ENCODE results near the gene POLDIP2.

The POLDIP2 gene

DNA sequence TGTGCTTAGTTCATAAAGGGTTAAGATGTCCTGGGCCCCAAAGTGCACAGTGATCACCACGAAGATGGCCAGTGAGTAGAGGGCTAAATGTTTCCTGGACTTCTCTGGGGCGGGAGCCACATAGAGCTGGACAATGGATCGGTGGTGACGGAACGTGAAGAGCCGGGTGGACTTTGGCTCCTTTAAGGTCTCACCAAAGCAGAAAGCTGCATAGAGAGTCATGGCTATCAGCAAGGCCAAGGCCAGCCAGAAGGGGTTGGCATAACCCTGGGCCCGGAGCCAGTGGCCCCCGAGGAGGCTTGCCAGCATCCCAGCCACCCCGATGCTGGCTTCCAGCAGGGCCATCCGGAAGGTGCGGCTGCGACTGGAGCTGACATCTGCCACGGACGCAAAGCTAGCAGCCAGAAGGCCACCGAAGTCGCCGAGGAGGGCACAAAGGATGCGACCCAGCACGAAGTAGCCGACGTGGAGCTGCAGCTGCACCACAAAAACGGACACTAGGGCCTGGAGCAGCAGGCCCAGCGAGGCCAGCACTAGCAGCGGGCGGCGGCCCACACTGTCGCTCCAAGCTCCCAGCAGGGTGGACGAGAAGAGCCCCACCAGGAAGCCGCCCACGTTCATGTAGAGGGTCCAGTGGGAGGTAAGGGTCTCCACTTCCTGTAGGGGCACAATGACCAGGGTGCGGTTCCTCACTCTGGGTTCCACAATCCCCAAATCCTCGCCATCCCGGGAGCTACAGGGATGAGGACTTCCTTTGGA is 47.7 kb upstream of the POLDIP2 start:
- Histone ChIP-seq H3K27me3 (ENCODE audit: insufficient read depth, low read length, poor library complexity, severe bottlenecking) (no peaks in the 10 kb centered on the region), H3K9ac (ENCODE audit: low read depth, low read length, poor library complexity, severe bottlenecking) (no peak overlapping the region), H3K79me2 (ENCODE audit: insufficient read depth, low read length) (no peaks in the 10 kb centered on the region), H3K4me2 (ENCODE audit: low read depth, low read length, poor library complexity, severe bottlenecking) (no peak overlapping the region), H3K9me2 (replicated peaks; ENCODE audit: low read depth, low read length) (no peaks in the 10 kb centered on the region), H3F3A (ENCODE audit: low read depth) (no peaks in the 10 kb centered on the region), H3K4me3 (ENCODE audit: low read length, poor library complexity, severe bottlenecking) (no peak overlapping the region), H3K36me3 (ENCODE audit: insufficient read depth, low read length) (no peaks in the 10 kb centered on the region), H3K4me1 (ENCODE audit: insufficient read depth, low read length, poor library complexity, severe bottlenecking) (no peaks in the 10 kb centered on the region), H2AFZ (ENCODE audit: low read length) (no peak overlapping the region), H3K9me3 (ENCODE audit: insufficient read depth, low read depth, low read length) (no peaks in the 10 kb centered on the region), H4K20me1 (ENCODE audit: insufficient read depth, low read length, poor library complexity, severe bottlenecking) (no peaks in the 10 kb centered on the region)
- TF ChIP-seq EZH2phosphoT487 (IDR thresholded peaks at IDR 0.05; ENCODE audit: borderline replicate concordance) = no peak
- TF ChIP-seq, protein P1, sequence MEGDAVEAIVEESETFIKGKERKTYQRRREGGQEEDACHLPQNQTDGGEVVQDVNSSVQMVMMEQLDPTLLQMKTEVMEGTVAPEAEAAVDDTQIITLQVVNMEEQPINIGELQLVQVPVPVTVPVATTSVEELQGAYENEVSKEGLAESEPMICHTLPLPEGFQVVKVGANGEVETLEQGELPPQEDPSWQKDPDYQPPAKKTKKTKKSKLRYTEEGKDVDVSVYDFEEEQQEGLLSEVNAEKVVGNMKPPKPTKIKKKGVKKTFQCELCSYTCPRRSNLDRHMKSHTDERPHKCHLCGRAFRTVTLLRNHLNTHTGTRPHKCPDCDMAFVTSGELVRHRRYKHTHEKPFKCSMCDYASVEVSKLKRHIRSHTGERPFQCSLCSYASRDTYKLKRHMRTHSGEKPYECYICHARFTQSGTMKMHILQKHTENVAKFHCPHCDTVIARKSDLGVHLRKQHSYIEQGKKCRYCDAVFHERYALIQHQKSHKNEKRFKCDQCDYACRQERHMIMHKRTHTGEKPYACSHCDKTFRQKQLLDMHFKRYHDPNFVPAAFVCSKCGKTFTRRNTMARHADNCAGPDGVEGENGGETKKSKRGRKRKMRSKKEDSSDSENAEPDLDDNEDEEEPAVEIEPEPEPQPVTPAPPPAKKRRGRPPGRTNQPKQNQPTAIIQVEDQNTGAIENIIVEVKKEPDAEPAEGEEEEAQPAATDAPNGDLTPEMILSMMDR (conservative IDR thresholded peaks at IDR 0.05; ENCODE audit: low read length) = no peak

DNA sequence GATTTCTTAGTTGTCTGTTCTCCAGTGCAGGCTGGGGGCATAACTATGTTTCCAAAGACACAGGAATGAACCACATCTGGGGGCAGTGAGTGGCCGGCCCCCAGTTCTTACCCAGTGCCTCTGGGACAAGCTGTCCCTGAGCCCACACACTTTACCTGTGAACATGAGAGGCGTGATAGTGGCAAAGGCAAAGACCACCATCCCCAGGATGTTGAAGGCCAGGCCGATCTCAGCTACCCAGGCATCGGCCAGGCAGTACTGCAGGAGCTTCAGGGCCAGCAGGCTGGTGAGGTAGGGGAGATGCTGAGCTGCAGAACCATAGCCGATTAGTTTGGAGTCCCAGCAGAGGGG is 47.1 kb upstream of the POLDIP2 start:
- H3K79me2 ChIP-seq (ENCODE audit: insufficient read depth, low read length) = no peaks in the 10 kb centered on the region
- H3K27me3 ChIP-seq (ENCODE audit: insufficient read depth, low read length, poor library complexity, severe bottlenecking) = no peaks in the 10 kb centered on the region
- no peaks in the 10 kb centered on the region for H3K4me1 ChIP-seq (ENCODE audit: insufficient read depth, low read length, poor library complexity, severe bottlenecking)
- no peaks in the 10 kb centered on the region for H3K9me2 ChIP-seq (replicated peaks; ENCODE audit: low read depth, low read length)
- H3K9me3 ChIP-seq (ENCODE audit: insufficient read depth, low read depth, low read length) = no peaks in the 10 kb centered on the region
- no peaks in the 10 kb centered on the region for H4K20me1 ChIP-seq (ENCODE audit: insufficient read depth, low read length, poor library complexity, severe bottlenecking)
- H3K4me2 ChIP-seq (ENCODE audit: low read depth, low read length, poor library complexity, severe bottlenecking) = no peak overlapping the region
- no peak overlapping the region for H3K4me3 ChIP-seq (ENCODE audit: low read length, poor library complexity, severe bottlenecking)
- no peak for TF ChIP-seq EZH2phosphoT487 (IDR thresholded peaks at IDR 0.05; ENCODE audit: borderline replicate concordance)
- TF ChIP-seq, protein P1 (conservative IDR thresholded peaks at IDR 0.05; ENCODE audit: low read length) = no peak
- no peak overlapping the region for H3K9ac ChIP-seq (ENCODE audit: low read depth, low read length, poor library complexity, severe bottlenecking)
- no peak overlapping the region for H2AFZ ChIP-seq (ENCODE audit: low read length)
- H3F3A ChIP-seq (ENCODE audit: low read depth) = no peaks in the 10 kb centered on the region
- no peaks in the 10 kb centered on the region for H3K36me3 ChIP-seq (ENCODE audit: insufficient read depth, low read length)

GRCh38 chr17:28404007-28404406 is 46.7 kb upstream of the POLDIP2 start:
- Histone ChIP-seq H3K9me2 (replicated peaks; ENCODE audit: low read depth, low read length) (no peaks in the 10 kb centered on the region), H3K9me3 (ENCODE audit: insufficient read depth, low read depth, low read length) (no peaks in the 10 kb centered on the region), H3K4me2 (ENCODE audit: low read depth, low read length, poor library complexity, severe bottlenecking) (no peak overlapping the region), H4K20me1 (ENCODE audit: insufficient read depth, low read length, poor library complexity, severe bottlenecking) (no peaks in the 10 kb centered on the region), H2AFZ (ENCODE audit: low read length) (no peak overlapping the region), H3K27me3 (ENCODE audit: insufficient read depth, low read length, poor library complexity, severe bottlenecking) (no peaks in the 10 kb centered on the region), H3K36me3 (ENCODE audit: insufficient read depth, low read length) (no peaks in the 10 kb centered on the region), H3K4me1 (ENCODE audit: insufficient read depth, low read length, poor library complexity, severe bottlenecking) (no peaks in the 10 kb centered on the region), H3K79me2 (ENCODE audit: insufficient read depth, low read length) (no peaks in the 10 kb centered on the region), H3K9ac (ENCODE audit: low read depth, low read length, poor library complexity, severe bottlenecking) (no peak overlapping the region), H3K4me3 (ENCODE audit: low read length, poor library complexity, severe bottlenecking) (no peak overlapping the region), H3F3A (ENCODE audit: low read depth) (no peaks in the 10 kb centered on the region)
- TF ChIP-seq, protein P1 (conservative IDR thresholded peaks at IDR 0.05; ENCODE audit: low read length) = no peak
- no peak for TF ChIP-seq EZH2phosphoT487 (IDR thresholded peaks at IDR 0.05; ENCODE audit: borderline replicate concordance)
